ENCODE results near the gene RCSD1.

The RCSD1 gene

DNA sequence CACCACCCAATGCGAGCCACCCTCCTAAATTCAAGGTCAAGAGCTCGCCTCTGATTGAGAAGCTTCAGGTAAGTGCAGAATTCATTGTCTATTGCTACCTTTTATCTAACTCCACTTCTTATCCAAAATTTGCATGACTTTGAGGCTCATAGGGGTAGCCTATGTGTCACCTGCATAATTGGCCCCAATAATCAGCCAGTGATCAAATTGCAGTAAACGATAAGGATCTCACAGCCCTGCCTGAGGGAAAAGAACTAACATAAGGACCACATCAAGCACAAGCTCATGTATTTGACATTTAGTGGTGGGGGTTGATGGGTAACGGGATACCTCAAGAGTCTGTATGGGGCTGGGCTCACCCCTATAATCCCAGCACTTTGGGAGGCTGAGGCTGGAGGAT lies 60.0 kb downstream of the RCSD1 start:
- H3K27ac ChIP-seq (replicated peaks), result no peak overlapping the region
- TF ChIP-seq, protein P1, sequence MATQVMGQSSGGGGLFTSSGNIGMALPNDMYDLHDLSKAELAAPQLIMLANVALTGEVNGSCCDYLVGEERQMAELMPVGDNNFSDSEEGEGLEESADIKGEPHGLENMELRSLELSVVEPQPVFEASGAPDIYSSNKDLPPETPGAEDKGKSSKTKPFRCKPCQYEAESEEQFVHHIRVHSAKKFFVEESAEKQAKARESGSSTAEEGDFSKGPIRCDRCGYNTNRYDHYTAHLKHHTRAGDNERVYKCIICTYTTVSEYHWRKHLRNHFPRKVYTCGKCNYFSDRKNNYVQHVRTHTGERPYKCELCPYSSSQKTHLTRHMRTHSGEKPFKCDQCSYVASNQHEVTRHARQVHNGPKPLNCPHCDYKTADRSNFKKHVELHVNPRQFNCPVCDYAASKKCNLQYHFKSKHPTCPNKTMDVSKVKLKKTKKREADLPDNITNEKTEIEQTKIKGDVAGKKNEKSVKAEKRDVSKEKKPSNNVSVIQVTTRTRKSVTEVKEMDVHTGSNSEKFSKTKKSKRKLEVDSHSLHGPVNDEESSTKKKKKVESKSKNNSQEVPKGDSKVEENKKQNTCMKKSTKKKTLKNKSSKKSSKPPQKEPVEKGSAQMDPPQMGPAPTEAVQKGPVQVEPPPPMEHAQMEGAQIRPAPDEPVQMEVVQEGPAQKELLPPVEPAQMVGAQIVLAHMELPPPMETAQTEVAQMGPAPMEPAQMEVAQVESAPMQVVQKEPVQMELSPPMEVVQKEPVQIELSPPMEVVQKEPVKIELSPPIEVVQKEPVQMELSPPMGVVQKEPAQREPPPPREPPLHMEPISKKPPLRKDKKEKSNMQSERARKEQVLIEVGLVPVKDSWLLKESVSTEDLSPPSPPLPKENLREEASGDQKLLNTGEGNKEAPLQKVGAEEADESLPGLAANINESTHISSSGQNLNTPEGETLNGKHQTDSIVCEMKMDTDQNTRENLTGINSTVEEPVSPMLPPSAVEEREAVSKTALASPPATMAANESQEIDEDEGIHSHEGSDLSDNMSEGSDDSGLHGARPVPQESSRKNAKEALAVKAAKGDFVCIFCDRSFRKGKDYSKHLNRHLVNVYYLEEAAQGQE (IDR thresholded peaks at IDR 0.05; ENCODE audit: insufficient replicate concordance, low read depth), result no peak
- TF ChIP-seq CTCF (IDR thresholded peaks at IDR 0.05; ENCODE audit: insufficient read depth, low read length) (no peak), SPI1 (IDR thresholded peaks at IDR 0.05; ENCODE audit: borderline replicate concordance, low read depth) (no peak), POLR2AphosphoS5 (IDR thresholded peaks at IDR 0.05; ENCODE audit: low read depth) (no peak), GABPA (IDR thresholded peaks at IDR 0.05; ENCODE audit: low read depth) (no peak)
- no peak overlapping the region for H3K4me3 ChIP-seq (replicated peaks; ENCODE audit: insufficient read depth, low read length)
- H3K27me3 ChIP-seq (ENCODE audit: insufficient read depth, poor library complexity, severe bottlenecking), result no peaks in the 10 kb centered on the region
- DNase-seq (ENCODE audit: low read depth in 1 of 2, low spot score in 1 of 2), result no peak

- TF ChIP-seq GABPA (IDR thresholded peaks at IDR 0.05; ENCODE audit: low read depth) (no peak), POLR2AphosphoS5 (IDR thresholded peaks at IDR 0.05; ENCODE audit: low read depth) (no peak), CTCF (IDR thresholded peaks at IDR 0.05; ENCODE audit: insufficient read depth, low read length) (no peak), SPI1 (IDR thresholded peaks at IDR 0.05; ENCODE audit: borderline replicate concordance, low read depth) (no peak)
- TF ChIP-seq, protein P1 (IDR thresholded peaks at IDR 0.05; ENCODE audit: insufficient replicate concordance, low read depth), result no peak
- no peak for DNase-seq (ENCODE audit: low read depth in 1 of 2, low spot score in 1 of 2)
- H3K27me3 ChIP-seq (ENCODE audit: insufficient read depth, poor library complexity, severe bottlenecking), result no peaks in the 10 kb centered on the region
- no peak overlapping the region for H3K4me3 ChIP-seq (replicated peaks; ENCODE audit: insufficient read depth, low read length)
- H3K27ac ChIP-seq (replicated peaks), result no peak overlapping the region
These were observed 63.5 kb downstream of the RCSD1 start for GRCh38 chr1:167693425-167694045.

- Histone ChIP-seq H3K27me3 (ENCODE audit: insufficient read depth, poor library complexity, severe bottlenecking) (no peaks in the 10 kb centered on the region), H3K4me3 (replicated peaks; ENCODE audit: insufficient read depth, low read length) (no peak overlapping the region), H3K27ac (replicated peaks) (no peak overlapping the region)
- TF ChIP-seq GABPA (IDR thresholded peaks at IDR 0.05; ENCODE audit: low read depth) (no peak), POLR2AphosphoS5 (IDR thresholded peaks at IDR 0.05; ENCODE audit: low read depth) (no peak), SPI1 (IDR thresholded peaks at IDR 0.05; ENCODE audit: borderline replicate concordance, low read depth) (no peak), CTCF (IDR thresholded peaks at IDR 0.05; ENCODE audit: insufficient read depth, low read length) (no peak)
- TF ChIP-seq, protein P1 (IDR thresholded peaks at IDR 0.05; ENCODE audit: insufficient replicate concordance, low read depth), result no peak
- DNase-seq (ENCODE audit: low read depth in 1 of 2, low spot score in 1 of 2), result no peak
These were observed 64.7 kb downstream of the RCSD1 start for GRCh38 chr1:167694691-167695090.
